HEK293T (cell line): ENCODE results near the gene EVI5L.
"Not testable (repeated sequence)": the region's sequence is repeated elsewhere in the genome, so short reads cannot be mapped to it uniquely, and the experiment has no call there.

ENCODE experiments used
- CTCF ChIA-PET: fragments of 350-600 bp; formaldehyde crosslinking; extraction: SDS; loops from one replicate; lab custom pipeline; 2021; ENCODE audit warnings: antibody characterized with exemption, inconsistent platforms; lab: Yijun Ruan, JAX
- POLR2A ChIA-PET: fragments of 350-600 bp; formaldehyde crosslinking; extraction: SDS; loops from one replicate; lab custom pipeline; 2020; ENCODE audit warnings: antibody characterized with exemption, inconsistent platforms; lab: Yijun Ruan, JAX
- DNase-seq: peaks from one replicate; pipeline ENCODE4 v3.0.0; 2012; ENCODE audit warnings: mixed read lengths; ENCODE audit errors: extremely low spot score
- ARNT ChIP-seq: fragments of 450-650 bp; IDR thresholded peaks from 2 replicates; pipeline ENCODE4 v1.6.1; 2017; ENCODE audit warnings: mild to moderate bottlenecking
- BHLHE40 ChIP-seq: fragments of 450-650 bp; IDR thresholded peaks from 2 replicates; pipeline ENCODE4 v1.6.1; 2016; ENCODE audit warnings: mild to moderate bottlenecking, moderate library complexity, borderline replicate concordance
- CTBP1 ChIP-seq: fragments of 450-650 bp; IDR thresholded peaks from 2 replicates; pipeline ENCODE4 v1.6.1; 2016; ENCODE audit warnings: borderline replicate concordance
- ELF4 ChIP-seq: fragments of 450-650 bp; IDR thresholded peaks from 2 replicates; pipeline ENCODE4 v1.6.1; 2017; ENCODE audit warnings: antibody characterized with exemption
- FOXA1 ChIP-seq: fragments of 450-650 bp; IDR thresholded peaks from 2 replicates; pipeline ENCODE4 v1.6.1; 2016; ENCODE audit warnings: mild to moderate bottlenecking
- FOXK2 ChIP-seq: fragments of 450-650 bp; IDR thresholded peaks from 2 replicates; pipeline ENCODE4 v1.6.1; 2016; ENCODE audit warnings: mild to moderate bottlenecking
- FOXM1 ChIP-seq: fragments of 450-650 bp; IDR thresholded peaks from 2 replicates; pipeline ENCODE4 v1.6.1; 2017; ENCODE audit warnings: mild to moderate bottlenecking, borderline replicate concordance
- HDGF ChIP-seq: fragments of 450-650 bp; IDR thresholded peaks from 2 replicates; pipeline ENCODE4 v1.6.1; 2017; ENCODE audit warnings: antibody characterized with exemption, borderline replicate concordance
- L3MBTL2 ChIP-seq: fragments of 450-650 bp; conservative IDR thresholded peaks from 2 replicates; pipeline ENCODE4 v1.6.1; 2016; ENCODE audit warnings: mild to moderate bottlenecking
- LEF1 ChIP-seq: fragments of 450-650 bp; IDR thresholded peaks from 2 replicates; pipeline ENCODE4 v1.6.1; 2017; ENCODE audit warnings: mild to moderate bottlenecking, borderline replicate concordance
- NFRKB ChIP-seq: fragments of 450-650 bp; IDR thresholded peaks from 2 replicates; pipeline ENCODE4 v1.6.1; 2016; ENCODE audit warnings: mild to moderate bottlenecking, moderate library complexity
- PKNOX1 ChIP-seq: fragments of 450-650 bp; IDR thresholded peaks from 2 replicates; pipeline ENCODE4 v1.6.1; 2016
- SP1 ChIP-seq: fragments of 450-650 bp; IDR thresholded peaks from 2 replicates; pipeline ENCODE4 v1.6.1; 2017
- SUZ12 ChIP-seq: fragments of 450-650 bp; IDR thresholded peaks from 2 replicates; pipeline ENCODE4 v1.6.1; 2016; ENCODE audit warnings: mild to moderate bottlenecking
- TARDBP ChIP-seq: fragments of 450-650 bp; IDR thresholded peaks from 2 replicates; pipeline ENCODE4 v1.6.1; 2016
- ZNF384 ChIP-seq: fragments of 450-650 bp; IDR thresholded peaks from 2 replicates; pipeline ENCODE4 v1.6.1; 2016

The EVI5L gene

GRCh38 chr19:7888826-7889217, 58.8 kb downstream of the EVI5L start:
- no peak for TF ChIP-seq HDGF
- no peak for TF ChIP-seq FOXK2
- TF ChIP-seq ZNF384 = no peak
- TF ChIP-seq L3MBTL2 = no peak
- no peak for TF ChIP-seq ELF4
- TF ChIP-seq PKNOX1 = no peak
- TF ChIP-seq SP1 = no peak
- TF ChIP-seq CTBP1 = no peak
- no peak for TF ChIP-seq FOXM1
- no peak for TF ChIP-seq TARDBP
- TF ChIP-seq NFRKB = no peak
- no peak for TF ChIP-seq FOXA1
- TF ChIP-seq SUZ12 = no peak
- no peak for DNase-seq
- ChIA-PET POLR2A (interaction anchor here (1.0 to 2.7 kb wide), 6 partner anchors 9 to 31 kb away, joined by 3 to 14 read pairs (median 7); partner anchors contain the start of genes MAP2K7 and SNAPC2), CTCF (interaction anchor here (1.3 kb wide), 1 partner anchor 19 kb away, joined by 5 read pairs; no protein-coding TSS in a partner anchor)

GRCh38 chr19:7893362-7894101, 63.5 kb downstream of the EVI5L start:
- CTCF ChIA-PET, DNase-seq: not testable (repeated sequence)
- POLR2A ChIA-PET = interaction anchor here (1.3 kb wide), 1 partner anchor 10 kb away, joined by 5 read pairs; the partner anchor contains the start of gene MAP2K7

GRCh38 chr19:7894612-7895309, 64.7 kb downstream of the EVI5L start:
- ChIA-PET CTCF (no interaction called here), POLR2A (interaction anchor here (1.3 kb wide), 1 partner anchor 9 kb away, joined by 5 read pairs; the partner anchor contains the start of gene MAP2K7)
- TF ChIP-seq NFRKB (no peak), BHLHE40 (no peak), PKNOX1 (no peak), LEF1 (no peak), CTBP1 (no peak), SP1 (no peak), FOXM1 (no peak), HDGF (no peak), SUZ12 (no peak), FOXK2 (no peak), L3MBTL2 (no peak)
- no peak for DNase-seq

- TF ChIP-seq NFRKB (no peak), ELF4 (no peak), CTBP1 (no peak), L3MBTL2 (no peak), FOXM1 (no peak), FOXK2 (no peak), BHLHE40 (no peak), PKNOX1 (no peak), SP1 (no peak), ZNF384 (no peak), TARDBP (no peak), ARNT (no peak)
- POLR2A ChIA-PET = no interaction called here
- DNase-seq = no peak
- CTCF ChIA-PET = no interaction called here
These were observed 65.5 kb downstream of the EVI5L start for GRCh38 chr19:7895565-7895964.

- ChIA-PET POLR2A (interaction anchor here (1.4 kb wide), 1 partner anchor 23 kb away, joined by 3 read pairs; the partner anchor contains the start of gene SNAPC2), CTCF (interaction anchor here (0.6 kb wide), 1 partner anchor 22 kb away, joined by 3 read pairs; no protein-coding TSS in a partner anchor)
- TF ChIP-seq L3MBTL2 (no peak), NFRKB (no peak), HDGF (no peak), BHLHE40 (no peak), ELF4 (no peak), SUZ12 (no peak), ZNF384 (no peak), FOXM1 (no peak), FOXA1 (no peak), PKNOX1 (no peak)
- no peak for DNase-seq
These were observed 67.3 kb downstream of the EVI5L start for GRCh38 chr19:7897292-7897691.
